Measurements from ENCODE around the gene GLRA1. TPM values are rescaled to one million over a fixed set of nuclear protein-coding genes. Genes with fewer than 3 reads are reported as not detected.

The GLRA1 gene
- polyA plus RNA-seq, 1 experiment: not detected

GRCh38 chr5:151772846-151773561 lies 151.6 kb downstream of the GLRA1 start:
- POLR2A ChIA-PET: interaction anchor here (1.0 to 2.6 kb wide), 5 partner anchors 9 to 114 kb away, joined by 3 to 21 read pairs (median 7); partner anchors contain the start of genes ATOX1 and SPARC
- CTCF ChIA-PET: interaction anchor here (0.5 to 2.6 kb wide), 3 partner anchors 121 to 370 kb away, joined by 4 to 17 read pairs (median 9); no protein-coding TSS in a partner anchor
- no peak for TF ChIP-seq CTCF (IDR thresholded peaks at IDR 0.05; ENCODE audit: low read depth, low read length)
- H3K27ac ChIP-seq (ENCODE audit: low read depth, low read length): peak overlapping the region; percentile 76
- peak overlapping the region; percentile 91 for H3K4me3 ChIP-seq (ENCODE audit: low read depth, low read length)
- DNase-seq (ENCODE audit: low read depth, low spot score): no peak
- no peaks in the 10 kb centered on the region for H3K27me3 ChIP-seq (ENCODE audit: control insufficient read depth, insufficient read depth, low read length)
- no peaks in the 10 kb centered on the region for H3K9me3 ChIP-seq (ENCODE audit: control insufficient read depth, insufficient read depth, low read length)

Small RNA genes within 50 kb of the gene (small RNA-seq; reads per million reads assigned to genes)
- gene RNA5SP198 (ENCODE audit: insufficient read length, low read depth): not detected

Other genes starting within 250 kb of the GLRA1 start
- 5,773 and 5,780 TPM in 2 replicates for gene SPARC, start 237.9 kb downstream of the GLRA1 start, polyA plus RNA-seq (2011; rRNA removed)
- 138 and 164 TPM in 2 replicates for gene ATOX1, start 166.2 kb downstream of the GLRA1 start, polyA plus RNA-seq (2011; rRNA removed)
- 87.7 and 101 TPM in 2 replicates for gene G3BP1, start 152.9 kb downstream of the GLRA1 start, polyA plus RNA-seq (2011; rRNA removed)